ENCODE results near the gene HEATR3.

Gene HEATR3

GRCh38 chr16:50144211-50144610 is 78.4 kb downstream of the HEATR3 start:
- FAIRE-seq (no peak), DNase-seq (ENCODE audit: insufficient read length) (no peak)
- TF ChIP-seq TAF1 (IDR thresholded peaks at IDR 0.05; ENCODE audit: borderline replicate concordance, low read depth, low read length) (no peak), POLR2A (IDR thresholded peaks at IDR 0.05; ENCODE audit: low read depth, low read length) (no peak), POLR2AphosphoS5 (IDR thresholded peaks at IDR 0.05; ENCODE audit: low read depth, low read length) (no peak)

- FAIRE-seq, result no peak
- DNase-seq (ENCODE audit: insufficient read length), result no peak
- no peak for TF ChIP-seq POLR2A (IDR thresholded peaks at IDR 0.05; ENCODE audit: low read depth, low read length)
- no peak for TF ChIP-seq TAF1 (IDR thresholded peaks at IDR 0.05; ENCODE audit: borderline replicate concordance, low read depth, low read length)
- TF ChIP-seq POLR2AphosphoS5 (IDR thresholded peaks at IDR 0.05; ENCODE audit: low read depth, low read length), result no peak
Observed at GRCh38 chr16:50146479-50147435, 81.0 kb downstream of the HEATR3 start.

- DNase-seq (ENCODE audit: insufficient read length) (no peak), FAIRE-seq (no peak)
- TF ChIP-seq POLR2A (IDR thresholded peaks at IDR 0.05; ENCODE audit: low read depth, low read length) (no peak), POLR2AphosphoS5 (IDR thresholded peaks at IDR 0.05; ENCODE audit: low read depth, low read length) (no peak), TAF1 (IDR thresholded peaks at IDR 0.05; ENCODE audit: borderline replicate concordance, low read depth, low read length) (no peak)
Observed at GRCh38 chr16:50151322-50151721, 85.6 kb downstream of the HEATR3 start.

GRCh38 chr16:50151756-50152155 is 86.0 kb downstream of the HEATR3 start:
- FAIRE-seq (no peak), DNase-seq (ENCODE audit: insufficient read length) (no peak)
- TF ChIP-seq POLR2AphosphoS5 (IDR thresholded peaks at IDR 0.05; ENCODE audit: low read depth, low read length) (no peak), POLR2A (IDR thresholded peaks at IDR 0.05; ENCODE audit: low read depth, low read length) (no peak), TAF1 (IDR thresholded peaks at IDR 0.05; ENCODE audit: borderline replicate concordance, low read depth, low read length) (no peak)

GRCh38 chr16:50152351-50152806 is 86.6 kb downstream of the HEATR3 start:
- TF ChIP-seq POLR2AphosphoS5 (IDR thresholded peaks at IDR 0.05; ENCODE audit: low read depth, low read length) (no peak), TAF1 (IDR thresholded peaks at IDR 0.05; ENCODE audit: borderline replicate concordance, low read depth, low read length) (no peak), POLR2A (IDR thresholded peaks at IDR 0.05; ENCODE audit: low read depth, low read length) (no peak)
- peak; percentile 72 for DNase-seq (ENCODE audit: insufficient read length)
- FAIRE-seq, result no peak

- peak; percentile 87; the same call in 1 of the 2 replicates for TF ChIP-seq POLR2A (IDR thresholded peaks at IDR 0.05; ENCODE audit: low read depth, low read length)
- peak; percentile 46; the same call in 1 of the 2 replicates for TF ChIP-seq TAF1 (IDR thresholded peaks at IDR 0.05; ENCODE audit: borderline replicate concordance, low read depth, low read length)
- TF ChIP-seq POLR2AphosphoS5 (IDR thresholded peaks at IDR 0.05; ENCODE audit: low read depth, low read length), result peak; percentile 82
- FAIRE-seq, result peak; percentile 93
Observed at GRCh38 chr16:50152807-50153595, 87.2 kb downstream of the HEATR3 start, which contains the start of gene TENT4B. TENT4B (plus strand) TSS chr16:50153306; CDS start chr16:50153622, 316 bp downstream.

GRCh38 chr16:50153596-50154419 is 88.0 kb downstream of the HEATR3 start:
- TF ChIP-seq POLR2AphosphoS5 (IDR thresholded peaks at IDR 0.05; ENCODE audit: low read depth, low read length) (no peak), POLR2A (IDR thresholded peaks at IDR 0.05; ENCODE audit: low read depth, low read length) (no peak), TAF1 (IDR thresholded peaks at IDR 0.05; ENCODE audit: borderline replicate concordance, low read depth, low read length) (0 out of 2 replicates have a peak, but pooled peaks have one; percentile 33)
- DNase-seq (ENCODE audit: insufficient read length), result peak; percentile 42
- no peak for FAIRE-seq

More at GRCh38 chr16:50152807-50153595, 87.2 kb downstream of the HEATR3 start, which contains the start of gene TENT4B:
- peak; percentile 87 for DNase-seq (ENCODE audit: insufficient read length)

GRCh38 chr16:50154420-50154950 is 88.7 kb downstream of the HEATR3 start:
- DNase-seq (ENCODE audit: insufficient read length), result no peak
- TF ChIP-seq POLR2AphosphoS5 (IDR thresholded peaks at IDR 0.05; ENCODE audit: low read depth, low read length) (no peak), POLR2A (IDR thresholded peaks at IDR 0.05; ENCODE audit: low read depth, low read length) (no peak), TAF1 (IDR thresholded peaks at IDR 0.05; ENCODE audit: borderline replicate concordance, low read depth, low read length) (no peak)
- FAIRE-seq, result no peak

GRCh38 chr16:50155925-50156324 is 90.2 kb downstream of the HEATR3 start:
- DNase-seq (ENCODE audit: insufficient read length), result no peak
- no peak for FAIRE-seq
- no peak for TF ChIP-seq POLR2AphosphoS5 (IDR thresholded peaks at IDR 0.05; ENCODE audit: low read depth, low read length)

All from GM12892 (cell line).